Measurements from ENCODE around the gene S1PR4.

DNA sequence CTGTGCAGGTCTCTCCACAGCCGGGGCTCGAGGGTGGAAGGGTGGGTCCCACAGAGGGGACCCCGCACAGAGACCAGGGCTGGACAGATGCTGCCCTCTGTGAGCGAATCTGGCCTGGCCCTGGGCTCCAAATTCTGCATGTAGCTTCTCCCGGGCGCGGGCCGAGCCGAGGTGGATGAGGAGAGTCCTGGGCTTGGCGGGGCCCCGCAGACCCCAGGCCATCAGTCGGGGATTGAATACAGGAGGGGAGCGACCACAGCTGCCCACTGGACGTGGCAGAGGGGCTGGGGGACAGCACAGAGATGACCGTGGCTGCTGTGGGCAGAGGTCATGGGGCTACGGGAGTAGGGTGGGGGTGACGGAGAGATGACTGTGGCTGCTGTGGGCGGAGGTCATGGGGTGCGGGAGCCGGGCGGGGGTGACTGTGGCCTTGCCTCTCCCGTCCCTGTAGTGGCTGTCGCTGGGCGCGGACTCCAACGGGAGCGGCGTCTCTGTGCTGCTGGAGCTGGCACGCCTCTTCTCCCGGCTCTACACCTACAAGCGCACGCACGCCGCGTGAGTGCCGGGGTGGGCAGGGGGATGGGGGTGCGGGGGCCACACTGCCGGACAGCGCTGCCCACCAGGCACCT is 22.6 kb downstream of the S1PR4 start:
- TF ChIP-seq POLR2AphosphoS5 (IDR thresholded peaks at IDR 0.05; ENCODE audit: low read depth, low read length) (no peak), CBX8 (IDR thresholded peaks at IDR 0.05; ENCODE audit: borderline replicate concordance, low read depth, low read length) (no peak), POLR2A (IDR thresholded peaks at IDR 0.05; ENCODE audit: control extremely low read depth in 1 of 2, low read depth in 2 of 2, low read length in 2 of 2) (no peak), BRCA1 (IDR thresholded peaks at IDR 0.05; ENCODE audit: low read depth, low read length) (no peak), SP1 (IDR thresholded peaks at IDR 0.05; ENCODE audit: low read depth, low read length) (no peak), GABPA (IDR thresholded peaks at IDR 0.05; ENCODE audit: borderline replicate concordance, insufficient read depth, low read length) (no peak), CHD2 (IDR thresholded peaks at IDR 0.05; ENCODE audit: low read length) (no peak), MAFK (IDR thresholded peaks at IDR 0.05; ENCODE audit: low read depth, low read length) (no peak), EP300 (IDR thresholded peaks at IDR 0.05; ENCODE audit: borderline replicate concordance in 1 of 2, low read depth in 2 of 2, low read length in 2 of 2) (no peak), TAF1 (IDR thresholded peaks at IDR 0.05; ENCODE audit: low read depth, low read length) (no peak), YY1 (IDR thresholded peaks at IDR 0.05; ENCODE audit: low read depth, low read length) (no peak), SIN3A (conservative IDR thresholded peaks at IDR 0.05 in 1 of 2, IDR thresholded peaks at IDR 0.05 in 1 of 2; ENCODE audit: low read depth in 1 of 2, low read length in 2 of 2) (no peak)
- TF ChIP-seq, protein P1, sequence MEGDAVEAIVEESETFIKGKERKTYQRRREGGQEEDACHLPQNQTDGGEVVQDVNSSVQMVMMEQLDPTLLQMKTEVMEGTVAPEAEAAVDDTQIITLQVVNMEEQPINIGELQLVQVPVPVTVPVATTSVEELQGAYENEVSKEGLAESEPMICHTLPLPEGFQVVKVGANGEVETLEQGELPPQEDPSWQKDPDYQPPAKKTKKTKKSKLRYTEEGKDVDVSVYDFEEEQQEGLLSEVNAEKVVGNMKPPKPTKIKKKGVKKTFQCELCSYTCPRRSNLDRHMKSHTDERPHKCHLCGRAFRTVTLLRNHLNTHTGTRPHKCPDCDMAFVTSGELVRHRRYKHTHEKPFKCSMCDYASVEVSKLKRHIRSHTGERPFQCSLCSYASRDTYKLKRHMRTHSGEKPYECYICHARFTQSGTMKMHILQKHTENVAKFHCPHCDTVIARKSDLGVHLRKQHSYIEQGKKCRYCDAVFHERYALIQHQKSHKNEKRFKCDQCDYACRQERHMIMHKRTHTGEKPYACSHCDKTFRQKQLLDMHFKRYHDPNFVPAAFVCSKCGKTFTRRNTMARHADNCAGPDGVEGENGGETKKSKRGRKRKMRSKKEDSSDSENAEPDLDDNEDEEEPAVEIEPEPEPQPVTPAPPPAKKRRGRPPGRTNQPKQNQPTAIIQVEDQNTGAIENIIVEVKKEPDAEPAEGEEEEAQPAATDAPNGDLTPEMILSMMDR (IDR thresholded peaks at IDR 0.05; ENCODE audit: control extremely low read depth in 1 of 3, insufficient read depth in 1 of 3, low read depth in 1 of 3, low read length in 3 of 3): no peak
- TF ChIP-seq, protein P2, sequence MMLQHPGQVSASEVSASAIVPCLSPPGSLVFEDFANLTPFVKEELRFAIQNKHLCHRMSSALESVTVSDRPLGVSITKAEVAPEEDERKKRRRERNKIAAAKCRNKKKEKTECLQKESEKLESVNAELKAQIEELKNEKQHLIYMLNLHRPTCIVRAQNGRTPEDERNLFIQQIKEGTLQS (IDR thresholded peaks at IDR 0.05; ENCODE audit: insufficient read depth, low read depth, low read length): no peak
